Skin epidermis (tissue), 12 donors: ENCODE measurements around the gene SNAP29.
"Not testable (repeated sequence)": the region's sequence is repeated elsewhere in the genome, so short reads cannot be mapped to it uniquely, and the experiment has no call there.

Source experiments
- H3K27ac ChIP-seq, 21 experiments: fragments of 200-600 bp; sonication (generic) in 11 of 21; one replicate each; pipeline ENCODE4 v1.5.0; 2020; ENCODE audit warnings: mild to moderate bottlenecking in 3 of 21, inconsistent platforms in 2 of 21, moderate library complexity in 2 of 21
- H3K4me3 ChIP-seq, 7 experiments: fragments of 200-600 bp; sonication (generic) in 2 of 7; one replicate each; pipeline ENCODE4 v1.5.0; 2020; ENCODE audit warnings: inconsistent platforms in 2 of 7, mild to moderate bottlenecking in 2 of 7, moderate library complexity in 1 of 7

SNAP29 gene

DNA sequence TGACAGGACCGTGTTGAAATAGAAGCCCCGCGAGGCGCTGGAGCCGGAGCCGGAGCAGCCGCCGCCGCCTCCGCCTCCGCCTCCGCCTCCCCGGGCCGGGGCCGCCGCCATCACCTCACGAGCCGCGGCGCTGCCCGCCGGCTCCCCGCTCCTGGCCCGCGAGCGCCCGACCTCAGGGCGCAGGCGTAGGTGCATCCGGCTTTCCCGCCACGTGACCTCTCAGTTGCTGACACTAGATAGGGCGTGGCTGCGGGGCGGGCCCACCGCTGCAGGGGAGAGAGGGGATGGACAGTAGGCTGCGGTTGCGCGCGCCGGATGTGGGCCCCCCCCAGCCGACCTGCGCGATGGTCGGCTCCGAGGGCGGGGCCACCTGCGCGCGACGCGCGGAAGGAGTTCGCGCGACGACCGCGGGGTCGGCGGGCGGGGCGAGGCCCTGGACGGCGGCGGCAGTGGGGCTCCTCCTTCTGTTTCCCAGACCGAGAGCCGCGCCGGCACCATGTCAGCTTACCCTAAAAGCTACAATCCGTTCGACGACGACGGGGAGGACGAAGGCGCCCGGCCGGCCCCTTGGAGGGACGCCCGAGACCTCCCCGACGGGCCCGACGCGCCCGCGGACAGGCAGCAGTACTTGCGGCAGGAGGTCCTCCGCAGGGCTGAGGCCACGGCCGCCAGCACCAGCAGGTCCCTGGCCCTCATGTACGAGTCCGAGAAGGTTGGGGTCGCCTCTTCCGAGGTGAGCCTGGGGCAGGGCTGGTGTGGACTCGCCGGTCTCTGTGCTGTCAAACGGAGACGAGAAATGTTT is at the start of gene SNAP29, which contains the start of gene PI4KA:
SNAP29 (plus strand) TSS at position 393 of the 802 bp plus-strand sequence; CDS start at position 497, 104 bp downstream.
PI4KA (minus strand) TSS at position 197 of the 802 bp plus-strand sequence; CDS start at position 111, 86 bp downstream.
- Histone ChIP-seq H3K27ac (peak within 1 kb of the TSS; percentile 49 to 94 (median 86)), H3K4me3 (peak within 1 kb of the TSS; percentile 52 to 92 (median 88))

DNA sequence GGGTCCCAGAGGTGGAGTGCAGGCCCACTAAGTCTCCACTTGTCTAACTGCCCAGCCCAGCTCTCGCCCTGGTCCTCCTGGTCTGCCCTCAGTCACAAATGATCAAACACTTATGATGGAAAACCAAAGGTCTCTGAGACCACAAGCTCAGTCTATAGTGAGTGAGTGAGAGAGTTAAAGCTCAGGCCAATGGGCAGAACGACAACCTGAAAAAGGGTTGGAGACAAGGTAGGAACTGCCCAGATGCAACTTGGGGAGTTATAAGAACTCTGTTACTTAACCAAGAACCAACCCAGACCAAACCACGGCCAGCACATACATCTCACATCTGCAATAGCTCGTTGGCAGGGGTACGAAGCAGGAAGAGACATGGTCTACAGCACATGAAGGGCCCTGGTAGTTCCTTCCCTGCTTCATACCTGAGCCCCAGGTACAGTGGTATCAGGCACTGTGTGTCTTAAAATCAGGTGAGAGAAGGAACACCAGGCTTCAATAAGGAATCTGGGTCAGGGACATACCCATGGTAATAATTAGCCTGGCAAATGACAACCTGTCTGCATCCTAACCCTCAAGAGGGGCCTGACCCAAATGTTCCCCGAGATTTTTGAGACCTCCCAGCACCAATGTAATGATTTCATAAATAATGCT is 49.1 kb upstream of the SNAP29 start:
- Histone ChIP-seq H3K4me3 (no peak overlapping the region), H3K27ac (no peak overlapping the region)

- no peak overlapping the region for H3K4me3 ChIP-seq
- no peak overlapping the region for H3K27ac ChIP-seq
Measured at GRCh38 chr22:20810645-20811044, 48.2 kb upstream of the SNAP29 start.

DNA sequence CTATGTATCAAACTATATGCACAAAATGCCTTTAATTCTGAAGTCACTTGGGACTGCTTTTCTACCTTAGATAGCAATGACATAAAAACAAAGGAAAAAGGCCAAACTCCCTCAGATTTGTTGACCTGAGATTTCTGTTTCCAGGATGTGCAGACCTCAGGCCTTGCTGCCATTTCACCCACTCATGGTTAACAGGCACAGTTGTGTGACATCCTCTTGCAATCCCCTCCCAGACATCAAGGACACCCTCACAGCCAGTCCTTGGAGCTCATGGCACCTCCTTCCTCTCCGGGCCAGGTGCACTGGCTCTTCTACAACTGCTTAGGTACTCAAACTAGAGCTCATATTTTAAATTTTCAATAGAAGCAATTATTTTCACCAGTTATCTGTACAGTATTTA is 47.6 kb upstream of the SNAP29 start:
- H3K27ac ChIP-seq, result no peak overlapping the region

GRCh38 chr22:20811971-20812660 is 46.7 kb upstream of the SNAP29 start:
- Histone ChIP-seq H3K27ac (no peak overlapping the region), H3K4me3 (no peak overlapping the region)

More for the DNA sequence above, 47.6 kb upstream of the SNAP29 start:
- H3K4me3 ChIP-seq, result no peak overlapping the region

DNA sequence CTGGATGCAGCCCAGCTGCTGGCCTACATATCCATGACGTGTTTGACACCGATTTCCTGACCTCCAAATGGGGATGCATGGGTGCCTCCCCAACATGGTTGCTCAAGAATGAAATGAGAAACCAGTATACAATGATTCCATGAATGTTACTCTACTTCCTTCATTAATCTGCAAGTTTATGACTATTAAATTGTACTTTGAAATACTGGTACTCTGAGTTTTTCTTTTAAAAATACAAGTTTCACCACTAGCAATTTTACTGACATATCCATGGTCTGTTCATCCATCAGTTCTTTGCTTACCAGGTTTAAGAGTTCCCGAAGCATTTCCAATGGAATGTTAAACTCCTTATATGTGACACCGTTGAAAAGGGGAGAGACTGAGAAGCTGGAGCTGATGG is 45.8 kb upstream of the SNAP29 start:
- Histone ChIP-seq H3K27ac (no peak overlapping the region), H3K4me3 (no peak overlapping the region)

DNA sequence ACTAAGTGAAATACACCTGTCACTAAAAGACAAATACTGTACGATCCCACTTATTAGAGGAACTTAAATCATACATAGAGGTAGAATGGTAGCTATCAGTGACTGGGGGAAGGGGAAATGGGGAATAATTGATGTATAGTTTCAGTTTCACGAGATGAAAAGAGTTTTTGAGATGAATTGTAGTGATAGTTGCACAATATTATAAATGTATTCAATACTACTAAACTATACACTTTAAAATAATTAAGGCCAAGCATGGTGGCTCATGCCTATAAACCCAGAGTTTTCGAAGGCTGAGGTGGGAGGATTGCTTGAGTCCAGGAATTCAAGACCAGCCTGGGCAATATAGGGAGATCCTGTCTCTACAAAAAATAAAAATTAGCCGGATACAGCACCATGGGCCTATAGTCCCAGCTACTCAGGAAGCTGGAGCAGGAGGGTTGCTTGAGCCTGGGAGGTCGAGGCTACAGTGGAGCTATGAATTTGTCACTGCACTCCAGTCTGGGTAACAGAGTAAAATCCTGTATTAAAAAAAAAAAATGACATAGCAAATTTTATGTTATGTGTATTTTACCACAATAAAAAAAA is 44.5 kb upstream of the SNAP29 start:
- no peak overlapping the region for H3K27ac ChIP-seq
- H3K4me3 ChIP-seq, result no peak overlapping the region

GRCh38 chr22:20815477-20816050 is 43.2 kb upstream of the SNAP29 start:
- Histone ChIP-seq H3K4me3 (no peak overlapping the region), H3K27ac (no peak overlapping the region)

- no peak overlapping the region for H3K4me3 ChIP-seq
- no peak overlapping the region for H3K27ac ChIP-seq
Measured at GRCh38 chr22:20816559-20816958, 42.2 kb upstream of the SNAP29 start.

- Histone ChIP-seq H3K4me3 (no peak overlapping the region), H3K27ac (no peak overlapping the region)
Measured at GRCh38 chr22:20818471-20818870, 40.3 kb upstream of the SNAP29 start.

DNA sequence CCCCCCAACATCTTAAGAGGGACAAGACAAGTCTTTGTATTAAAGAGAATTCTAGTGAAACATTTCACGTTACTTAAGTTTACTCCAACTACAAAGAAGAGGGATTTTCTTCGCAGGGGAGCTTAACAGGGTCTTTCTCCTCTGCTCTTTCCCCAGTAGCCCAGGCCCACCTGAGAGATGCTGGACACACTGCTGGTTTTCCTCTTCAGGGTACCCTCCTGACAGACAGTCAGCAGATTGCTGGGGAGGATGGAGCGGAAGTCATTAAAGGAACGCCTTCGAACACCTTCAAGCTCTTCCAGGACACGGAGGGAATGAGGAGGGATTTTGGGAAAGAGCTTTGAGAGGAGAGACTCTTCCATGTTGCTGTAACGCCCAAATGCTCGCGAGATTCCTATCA is 39.3 kb upstream of the SNAP29 start:
- no peak overlapping the region for H3K4me3 ChIP-seq
- H3K27ac ChIP-seq, result no peak overlapping the region

GRCh38 chr22:20821717-20822239 is 37.0 kb upstream of the SNAP29 start:
- not testable (repeated sequence) for H3K4me3 ChIP-seq, H3K27ac ChIP-seq

GRCh38 chr22:20822240-20822639 is 36.6 kb upstream of the SNAP29 start:
- Histone ChIP-seq H3K4me3 (no peak overlapping the region), H3K27ac (no peak overlapping the region)

DNA sequence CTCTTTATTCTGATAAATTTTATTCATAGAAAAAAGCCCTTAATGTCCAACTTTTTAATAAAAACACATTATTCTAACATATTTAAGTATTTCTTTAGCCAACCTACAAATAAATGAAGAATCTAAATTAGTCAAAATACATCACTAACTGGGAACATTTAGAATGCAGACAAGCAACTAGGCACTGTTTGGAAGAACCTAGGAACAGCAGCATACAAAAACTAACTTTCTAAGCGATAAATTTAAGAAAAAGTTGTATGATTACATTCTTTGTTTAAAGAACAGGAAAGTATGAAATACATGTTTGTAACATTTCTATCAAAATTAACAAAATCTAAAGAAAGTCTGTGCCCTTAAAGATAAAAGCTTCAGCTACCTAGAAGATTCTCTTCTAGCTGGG is 35.5 kb upstream of the SNAP29 start:
- H3K4me3 ChIP-seq, result no peak overlapping the region
- no peak overlapping the region for H3K27ac ChIP-seq

GRCh38 chr22:20825216-20825615 is 33.6 kb upstream of the SNAP29 start:
- not testable (repeated sequence) for H3K4me3 ChIP-seq, H3K27ac ChIP-seq

DNA sequence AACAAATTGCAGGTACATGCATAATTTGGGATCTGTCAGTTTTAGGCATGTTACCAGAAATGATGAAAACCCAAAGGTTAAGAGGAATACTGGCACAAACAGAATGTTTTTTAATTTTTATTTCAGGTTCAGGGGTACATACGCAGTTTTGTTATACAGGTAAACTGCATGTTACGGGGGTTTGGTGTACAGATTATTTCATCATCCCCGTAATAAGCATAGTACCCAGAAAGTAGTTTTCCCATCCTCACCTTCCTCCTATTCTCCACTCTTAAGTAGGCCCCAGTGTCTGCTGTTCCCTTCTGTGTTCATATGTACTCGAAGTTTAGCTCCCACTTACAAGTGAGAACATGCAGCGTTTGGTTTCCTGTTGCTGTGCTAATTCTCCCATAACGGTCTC is 33.2 kb upstream of the SNAP29 start:
- no peak overlapping the region for H3K4me3 ChIP-seq
- no peak overlapping the region for H3K27ac ChIP-seq

DNA sequence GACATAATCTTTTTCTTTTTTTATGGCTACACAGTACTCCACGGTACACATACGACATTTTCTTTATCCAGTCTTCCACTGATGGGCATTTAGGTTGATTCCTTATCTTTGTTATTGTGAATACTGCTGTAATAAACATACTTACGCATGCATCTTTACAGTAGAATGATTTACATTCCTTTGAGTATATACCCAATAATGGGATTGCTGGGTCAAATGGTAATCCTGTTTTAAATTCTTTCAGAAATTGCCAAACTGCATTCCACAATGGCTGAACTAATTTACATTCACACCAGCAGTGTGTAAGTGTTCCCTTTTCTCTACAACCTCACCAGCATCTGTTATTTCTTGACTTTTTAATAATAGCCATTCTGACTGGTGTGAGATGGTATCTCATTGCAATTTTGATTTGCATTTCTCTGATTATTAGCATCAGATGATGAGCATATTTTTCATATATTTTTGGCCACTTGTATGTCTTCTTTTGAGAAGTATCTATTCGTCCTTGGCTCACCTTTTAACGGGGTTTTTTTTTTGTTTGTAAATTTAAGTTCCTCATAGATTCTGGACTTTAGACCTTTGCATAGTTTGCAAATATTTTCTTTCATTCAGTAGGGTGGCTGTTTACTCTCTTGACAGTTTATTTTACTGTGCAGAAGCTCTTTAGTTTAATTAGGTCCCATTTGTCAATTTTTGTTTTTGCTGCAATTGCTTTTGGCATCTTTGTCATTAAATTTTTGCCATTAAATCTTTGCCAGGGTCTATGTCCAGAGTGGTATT is 32.2 kb upstream of the SNAP29 start:
- H3K27ac ChIP-seq, H3K4me3 ChIP-seq: not testable (repeated sequence)

GRCh38 chr22:20829491-20830134 is 29.2 kb upstream of the SNAP29 start:
- Histone ChIP-seq H3K27ac (no peak overlapping the region), H3K4me3 (no peak overlapping the region)
